WI38 (cell line): ENCODE measurements around the gene UNC13C.

ENCODE experiments used
- H3K4me3 ChIP-seq: 2 replicates; pipeline ENCODE4 v1.5.1; 2011; ENCODE audit warnings: low read depth, mild to moderate bottlenecking, control low read depth, low read length
- TF ChIP-seq, protein P1 (sequence below): IDR thresholded peaks from 2 replicates; pipeline ENCODE4 v1.5.1; 2012; ENCODE audit warnings: low read depth, mild to moderate bottlenecking, control low read depth, low read length

The UNC13C gene

GRCh38 chr15:54212635-54213034, 234.4 kb downstream of the UNC13C start:
- H3K4me3 ChIP-seq, result no peak overlapping the region
- TF ChIP-seq, protein P1, sequence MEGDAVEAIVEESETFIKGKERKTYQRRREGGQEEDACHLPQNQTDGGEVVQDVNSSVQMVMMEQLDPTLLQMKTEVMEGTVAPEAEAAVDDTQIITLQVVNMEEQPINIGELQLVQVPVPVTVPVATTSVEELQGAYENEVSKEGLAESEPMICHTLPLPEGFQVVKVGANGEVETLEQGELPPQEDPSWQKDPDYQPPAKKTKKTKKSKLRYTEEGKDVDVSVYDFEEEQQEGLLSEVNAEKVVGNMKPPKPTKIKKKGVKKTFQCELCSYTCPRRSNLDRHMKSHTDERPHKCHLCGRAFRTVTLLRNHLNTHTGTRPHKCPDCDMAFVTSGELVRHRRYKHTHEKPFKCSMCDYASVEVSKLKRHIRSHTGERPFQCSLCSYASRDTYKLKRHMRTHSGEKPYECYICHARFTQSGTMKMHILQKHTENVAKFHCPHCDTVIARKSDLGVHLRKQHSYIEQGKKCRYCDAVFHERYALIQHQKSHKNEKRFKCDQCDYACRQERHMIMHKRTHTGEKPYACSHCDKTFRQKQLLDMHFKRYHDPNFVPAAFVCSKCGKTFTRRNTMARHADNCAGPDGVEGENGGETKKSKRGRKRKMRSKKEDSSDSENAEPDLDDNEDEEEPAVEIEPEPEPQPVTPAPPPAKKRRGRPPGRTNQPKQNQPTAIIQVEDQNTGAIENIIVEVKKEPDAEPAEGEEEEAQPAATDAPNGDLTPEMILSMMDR, result no peak

GRCh38 chr15:54226455-54226854, 248.2 kb downstream of the UNC13C start:
- H3K4me3 ChIP-seq, result no peak overlapping the region
- TF ChIP-seq, protein P1, result no peak

GRCh38 chr15:54227569-54227968, 249.3 kb downstream of the UNC13C start:
- TF ChIP-seq, protein P1, result no peak
- H3K4me3 ChIP-seq, result no peak overlapping the region

GRCh38 chr15:54250326-54250725, 272.1 kb downstream of the UNC13C start:
- TF ChIP-seq, protein P1, result no peak
- no peak overlapping the region for H3K4me3 ChIP-seq

DNA sequence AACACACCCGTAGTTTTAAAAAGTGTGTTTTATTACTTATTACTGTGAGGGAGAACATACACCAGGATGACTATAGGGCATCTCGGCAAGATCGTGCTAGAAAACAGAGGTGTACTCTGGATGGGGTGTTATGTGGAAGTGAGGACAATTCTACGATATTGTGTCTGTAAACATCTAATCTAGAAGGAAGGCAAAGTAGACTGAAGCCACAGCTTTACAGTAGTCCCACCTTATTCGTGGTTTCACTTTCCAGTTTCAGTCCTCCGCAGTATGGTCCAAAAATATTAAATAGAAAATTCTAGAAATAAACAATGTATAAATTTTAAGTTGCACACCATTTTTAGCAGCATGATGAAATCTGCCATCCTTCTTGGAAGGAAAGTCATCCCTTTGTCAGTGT, 277.9 kb downstream of the UNC13C start:
- TF ChIP-seq, protein P1, result no peak
- H3K4me3 ChIP-seq, result no peak overlapping the region

DNA sequence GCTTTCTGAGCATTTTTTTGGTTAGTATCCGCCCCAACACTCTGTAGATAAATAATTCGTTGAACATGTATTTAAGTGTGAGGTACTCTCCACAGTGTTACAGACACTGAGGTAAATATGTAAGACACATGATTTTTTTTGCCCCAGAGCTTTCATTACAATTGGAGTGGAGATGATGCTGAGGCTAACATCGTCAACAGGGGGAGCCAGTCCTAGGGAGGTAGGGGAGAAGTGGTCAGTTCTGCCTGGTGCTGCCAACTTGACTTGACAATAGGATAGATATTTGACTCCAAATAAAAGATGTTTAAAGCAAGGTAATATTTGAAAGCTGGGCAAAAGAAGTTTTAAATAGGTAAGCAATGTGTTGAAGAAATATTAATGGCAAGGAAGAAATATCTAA, 295.7 kb downstream of the UNC13C start:
- TF ChIP-seq, protein P1, result no peak
- H3K4me3 ChIP-seq, result no peak overlapping the region

DNA sequence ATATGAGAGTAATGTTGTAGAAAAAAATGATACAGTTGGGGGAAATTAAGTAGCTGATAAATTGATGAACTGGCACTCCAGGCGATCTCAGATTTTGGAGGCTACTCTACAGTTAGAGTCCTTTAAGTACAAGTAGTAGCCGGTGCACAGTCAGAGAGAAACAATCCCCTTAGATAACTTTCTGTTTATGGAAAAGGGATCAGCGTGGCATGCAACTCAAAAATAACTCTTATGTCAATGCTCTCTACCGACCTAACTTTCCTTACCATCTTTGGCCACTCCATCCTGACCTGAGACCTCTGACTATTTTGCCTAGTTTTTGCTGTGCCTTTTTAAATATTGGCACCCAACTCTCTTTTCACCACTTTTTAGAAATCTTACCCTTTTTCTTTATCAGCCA, 299.6 kb downstream of the UNC13C start:
- TF ChIP-seq, protein P1, result no peak
- H3K4me3 ChIP-seq, result no peak overlapping the region
